T-cell (primary cell): ENCODE results near the gene STYXL1. TPM values are rescaled to one million over a fixed set of nuclear protein-coding genes. Genes with fewer than 3 reads are reported as not detected.

Experiments
- ATAC-seq, 4 experiments: fragments of 200-7000 bp in 3 of 4; fragments of 150-1000 bp in 1 of 4; cut with Tn5 transposase; replicated peaks in 1 of 4; 1 replicate in 3 of 4; 2 replicates in 1 of 4; pipeline ENCODE4 v1.10.0; 2021; ENCODE audit warnings: moderate library complexity in 3 of 4, mild to moderate bottlenecking in 2 of 4, moderate number of reproducible peaks in 1 of 4
- CTCF ChIA-PET, 2 donors: fragments of 300-600 bp; sonication (Branson Sonifier 250); formaldehyde crosslinking; loops; one replicate each; lab custom pipeline; 2022; ENCODE audit warnings: antibody characterized with exemption in 2 of 2; lab: Charles Lee
- POLR2A ChIA-PET, 2 donors: fragments of 300-600 bp; sonication (Branson Sonifier 250); formaldehyde crosslinking; loops; one replicate each; lab custom pipeline; 2022; ENCODE audit warnings: antibody characterized with exemption in 2 of 2; lab: Charles Lee
- DNase-seq, 35 experiments: peaks; one replicate each; pipeline versions ENCODE4 v3.0.0 to v3.0.0-alpha.2; 2013 to 2023
- H3K27ac ChIP-seq: one replicate; pipeline ENCODE4 v1.5.1; 2013; ENCODE audit warnings: low read length
- H3K27me3 ChIP-seq, 2 experiments: replicated peaks in 1 of 2; 1 replicate in 1 of 2; 2 replicates in 1 of 2; pipeline versions ENCODE4 v1.6.1 to v1.7.0; 2013; ENCODE audit warnings: low read length in 1 of 2, mixed read lengths in 1 of 2; ENCODE audit not compliant: control insufficient read depth in 2 of 2, insufficient read depth in 2 of 2; ENCODE audit errors: extremely low read depth in 1 of 2
- H3K36me3 ChIP-seq, 2 donors: 1 replicate in 1 of 2; 2 replicates in 1 of 2; pipeline versions ENCODE4 v1.6.1 to v1.7.0; 2013; ENCODE audit warnings: low read length in 1 of 2; ENCODE audit not compliant: control insufficient read depth in 2 of 2, insufficient read depth in 1 of 2; ENCODE audit errors: extremely low read depth in 1 of 2
- H3K4me1 ChIP-seq, 2 experiments: 1 replicate in 1 of 2; 2 replicates in 1 of 2; pipeline versions ENCODE4 v1.6.1 to v1.7.0; 2013; ENCODE audit warnings: low read length in 2 of 2, mixed read lengths in 1 of 2; ENCODE audit not compliant: insufficient read depth in 2 of 2, control insufficient read depth in 1 of 2; ENCODE audit errors: extremely low read depth in 1 of 2
- H3K4me3 ChIP-seq, 2 donors: 1 replicate in 1 of 2; 2 replicates in 1 of 2; pipeline versions ENCODE4 v1.5.1 to v1.7.0; 2013; ENCODE audit warnings: mild to moderate bottlenecking in 2 of 2, low read length in 1 of 2, moderate library complexity in 1 of 2; ENCODE audit not compliant: control insufficient read depth in 1 of 2; ENCODE audit errors: extremely low read depth in 1 of 2
- H3K9me3 ChIP-seq: 2 replicates; pipeline ENCODE4 v1.7.0; 2013
- H3K27ac Mint-ChIP-seq, 2 donors: one replicate each; pipeline ENCODE4 v1.8.0; 2020 to 2021; ENCODE audit warnings: mild to moderate bottlenecking in 2 of 2, mixed read lengths in 2 of 2
- H3K27me3 Mint-ChIP-seq, 2 donors: one replicate each; pipeline ENCODE4 v1.8.0; 2021 to 2022; ENCODE audit warnings: mixed read lengths in 2 of 2
- H3K36me3 Mint-ChIP-seq: one replicate; pipeline ENCODE4 v1.8.0; 2021; ENCODE audit warnings: mixed read lengths
- H3K4me1 Mint-ChIP-seq, 3 donors: one replicate each; pipeline ENCODE4 v1.8.0; 2020 to 2022; ENCODE audit warnings: mixed read lengths in 3 of 3, mild to moderate bottlenecking in 1 of 3
- H3K4me3 Mint-ChIP-seq, 3 donors: one replicate each; pipeline ENCODE4 v1.8.0; 2020 to 2022; ENCODE audit warnings: mild to moderate bottlenecking in 3 of 3, mixed read lengths in 3 of 3, moderate library complexity in 3 of 3
- H3K9me3 Mint-ChIP-seq, 3 donors: one replicate each; pipeline ENCODE4 v1.8.0; 2020 to 2022; ENCODE audit warnings: mixed read lengths in 3 of 3
- WGBS: methylation state at CpG from one replicate; pipeline ENCODE4 v1.1.5; 2013; ENCODE audit warnings: missing lambda C conversion rate; ENCODE audit not compliant: insufficient coverage; 5-methylcytosine and 5-hydroxymethylcytosine counted together
- total RNA-seq, 35 experiments: library from RNA in 6 of 35; stranded (reverse) in 6 of 35; fragments of 120-200 nt in 1 of 35; gene quantifications; one replicate each; pipeline versions ENCODE4 v1.2.1 to v1.2.4 and lab custom pipeline; 2013 to 2026

The STYXL1 gene
- total RNA-seq, 5 donors from 2014 or later (not counting 1 experiment from before 2014, with no cell fraction given): 12.9 to 21.9 (median 18.9) TPM

DNA sequence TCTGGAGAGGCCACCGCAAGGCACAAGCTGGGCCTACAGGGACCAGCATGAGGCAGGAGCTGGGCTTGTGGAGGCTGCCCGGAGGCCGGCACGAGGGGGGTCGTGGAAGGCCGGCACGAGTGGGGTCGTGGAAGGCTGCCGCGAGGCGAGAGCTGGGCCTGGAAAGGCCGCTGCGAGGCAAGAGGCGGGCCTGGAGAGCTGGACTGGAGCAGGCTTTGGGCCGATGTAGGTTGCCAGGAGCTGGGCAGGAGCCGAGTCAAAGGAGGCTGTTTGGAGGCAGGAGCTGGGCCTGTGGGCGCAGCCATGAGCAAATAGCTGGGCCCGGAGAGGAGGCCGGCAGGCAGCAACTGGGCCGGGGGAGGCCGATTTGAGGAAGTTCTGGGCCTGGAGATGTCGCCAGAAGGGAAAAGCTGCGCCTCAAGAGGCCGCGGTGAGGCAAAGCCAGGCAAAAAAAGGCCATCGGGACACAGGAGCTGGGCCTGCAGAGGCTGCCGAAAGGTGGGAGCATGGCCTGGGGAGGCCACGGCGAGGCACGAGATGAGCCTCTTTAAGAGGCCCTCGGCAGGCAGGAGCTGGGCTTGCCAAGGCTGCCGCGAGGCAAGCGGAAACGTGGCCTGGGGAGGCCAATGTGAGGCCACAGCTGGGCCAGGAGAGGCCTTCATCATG is 26.6 kb upstream of the STYXL1 start:
- no peaks in the 10 kb centered on the region for H3K27me3 Mint-ChIP-seq
- H3K27ac Mint-ChIP-seq: no peak overlapping the region
- DNase-seq (no peak), ATAC-seq (no peak)
- ChIA-PET POLR2A (no interaction called here), CTCF (no interaction called here)
- Histone ChIP-seq H3K27ac (no peak overlapping the region), H3K4me3 (no peak overlapping the region), H3K9me3 (no peaks in the 10 kb centered on the region), H3K36me3 (no peaks in the 10 kb centered on the region), H3K27me3 (peaks cover 0 to 4% of the 10 kb centered on the region in 2 experiments), H3K4me1 (no peaks in the 10 kb centered on the region)
- WGBS: 97% methylated on average over 35 of the region's 35 CpGs
- H3K4me3 Mint-ChIP-seq: no peak overlapping the region
- peaks cover 0 to 5% (median 3%) of the 10 kb centered on the region in 3 donors for H3K9me3 Mint-ChIP-seq
- H3K36me3 Mint-ChIP-seq: no peaks in the 10 kb centered on the region
- H3K4me1 Mint-ChIP-seq: peaks cover 7 to 12% (median 11%) of the 10 kb centered on the region in 3 donors

DNA sequence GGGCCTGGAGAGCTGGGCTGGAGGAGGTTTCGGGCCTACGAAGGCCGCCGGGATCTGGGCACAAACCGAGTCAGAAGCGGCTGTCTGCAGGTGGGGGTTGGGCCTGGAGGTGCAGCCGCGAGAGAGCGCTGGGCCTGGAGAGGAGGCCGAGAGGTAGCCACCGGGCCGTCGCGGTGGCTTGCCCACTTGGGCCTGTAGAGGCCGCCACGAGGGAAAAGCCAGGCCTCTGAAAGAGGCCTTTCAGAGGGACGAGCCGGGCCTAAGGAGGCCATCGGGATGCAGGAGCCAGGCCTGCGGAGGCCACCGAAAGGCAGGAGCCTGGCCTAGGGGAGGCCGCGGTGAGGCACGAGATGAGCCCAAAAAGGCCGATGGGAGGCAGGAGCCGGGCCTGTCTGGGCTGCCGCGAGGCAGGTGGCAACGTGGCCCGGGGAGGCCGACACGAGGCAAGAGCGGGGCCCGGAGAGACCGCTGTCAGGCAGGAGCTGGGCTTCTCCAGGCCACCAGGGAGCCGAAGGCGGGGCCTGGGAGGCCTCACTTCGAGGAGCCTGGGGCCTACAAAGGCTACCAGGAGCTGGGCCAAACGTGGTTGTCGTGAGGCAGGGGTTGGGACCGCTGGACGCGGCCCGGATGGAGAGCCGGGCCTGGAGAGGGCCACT is 25.7 kb upstream of the STYXL1 start:
- H3K9me3 ChIP-seq: no peaks in the 10 kb centered on the region
- H3K27me3 ChIP-seq: peaks cover 0 to 4% of the 10 kb centered on the region in 2 experiments
- CTCF ChIA-PET: no interaction called here
- DNase-seq (no peak), ATAC-seq (no peak)
- no peak overlapping the region for H3K4me3 ChIP-seq
- no peak overlapping the region for H3K4me3 Mint-ChIP-seq
- no peaks in the 10 kb centered on the region for H3K4me1 ChIP-seq
- WGBS: 96% methylated on average over 38 of the region's 45 CpGs
- H3K4me1 Mint-ChIP-seq: peaks cover 7 to 12% (median 11%) of the 10 kb centered on the region in 3 donors
- H3K27ac Mint-ChIP-seq: no peak overlapping the region
- no peaks in the 10 kb centered on the region for H3K36me3 Mint-ChIP-seq
- H3K9me3 Mint-ChIP-seq: peaks cover 0 to 5% (median 3%) of the 10 kb centered on the region in 3 donors
- H3K27me3 Mint-ChIP-seq: no peaks in the 10 kb centered on the region
- POLR2A ChIA-PET: no interaction called here
- no peak overlapping the region for H3K27ac ChIP-seq
- H3K36me3 ChIP-seq: no peaks in the 10 kb centered on the region

DNA sequence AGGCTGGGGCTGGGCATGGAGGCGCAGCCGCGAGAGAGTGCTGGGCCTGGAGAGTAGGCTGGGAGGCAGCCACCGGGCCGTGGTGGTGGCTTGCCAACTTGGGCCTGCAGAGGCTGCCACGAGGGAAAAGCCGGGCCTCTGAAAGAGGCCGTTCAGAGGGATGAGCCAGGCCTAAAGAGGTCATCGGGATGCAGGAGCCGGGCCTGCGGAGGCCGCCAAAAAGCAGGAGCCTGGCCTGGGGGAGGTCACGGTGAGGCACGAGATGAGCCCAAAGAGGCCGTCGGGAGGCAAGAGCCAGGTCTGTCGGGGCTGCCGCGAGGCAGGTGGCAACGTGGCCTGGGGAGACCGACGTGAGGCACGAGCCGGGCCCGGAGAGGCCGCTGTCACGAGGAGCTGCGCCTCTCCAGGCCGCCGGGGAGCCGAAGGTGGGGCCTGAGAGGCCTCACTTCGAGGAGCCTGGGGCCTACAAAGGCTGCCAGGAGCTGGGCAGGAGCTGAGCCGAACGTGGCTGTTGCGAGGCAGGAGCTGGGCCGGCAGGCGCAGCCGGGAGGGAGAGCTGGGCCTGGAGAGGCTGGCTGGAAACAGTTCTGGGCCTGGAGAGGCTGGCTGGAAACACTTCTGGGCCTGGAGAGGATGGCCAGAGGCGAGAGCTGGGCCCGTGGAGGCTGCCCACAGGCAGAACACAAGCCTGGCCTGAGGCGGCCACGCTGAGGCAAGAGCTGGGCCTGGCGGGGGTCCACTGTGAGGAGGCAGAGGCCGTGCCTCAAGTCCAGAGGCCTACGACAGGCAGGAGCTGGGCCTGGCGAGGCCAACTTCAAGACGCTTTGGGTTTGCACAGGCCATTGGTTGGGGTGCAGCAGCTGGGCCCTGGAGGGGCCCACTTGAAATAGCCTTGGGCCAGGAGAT is 24.7 kb upstream of the STYXL1 start:
- no peak for ATAC-seq
- H3K4me3 Mint-ChIP-seq: no peak overlapping the region
- Histone ChIP-seq H3K27ac (no peak overlapping the region), H3K4me3 (no peak overlapping the region), H3K27me3 (peaks cover 0 to 4% of the 10 kb centered on the region in 2 experiments), H3K4me1 (no peaks in the 10 kb centered on the region), H3K9me3 (no peaks in the 10 kb centered on the region), H3K36me3 (no peaks in the 10 kb centered on the region)
- CTCF ChIA-PET: no interaction called here
- H3K27me3 Mint-ChIP-seq: no peaks in the 10 kb centered on the region
- H3K36me3 Mint-ChIP-seq: no peaks in the 10 kb centered on the region
- DNase-seq: no peak
- POLR2A ChIA-PET: interaction anchor here in 1 of 2 donors (0.6 kb wide), 1 partner anchor 25 kb away, joined by 3 read pairs; no protein-coding TSS in a partner anchor
- WGBS: 95% methylated on average over 47 of the region's 47 CpGs
- H3K9me3 Mint-ChIP-seq: peaks cover 0 to 5% (median 3%) of the 10 kb centered on the region in 3 donors
- H3K27ac Mint-ChIP-seq: no peak overlapping the region
- H3K4me1 Mint-ChIP-seq: peaks cover 3 to 7% (median 7%) of the 10 kb centered on the region in 3 donors

DNA sequence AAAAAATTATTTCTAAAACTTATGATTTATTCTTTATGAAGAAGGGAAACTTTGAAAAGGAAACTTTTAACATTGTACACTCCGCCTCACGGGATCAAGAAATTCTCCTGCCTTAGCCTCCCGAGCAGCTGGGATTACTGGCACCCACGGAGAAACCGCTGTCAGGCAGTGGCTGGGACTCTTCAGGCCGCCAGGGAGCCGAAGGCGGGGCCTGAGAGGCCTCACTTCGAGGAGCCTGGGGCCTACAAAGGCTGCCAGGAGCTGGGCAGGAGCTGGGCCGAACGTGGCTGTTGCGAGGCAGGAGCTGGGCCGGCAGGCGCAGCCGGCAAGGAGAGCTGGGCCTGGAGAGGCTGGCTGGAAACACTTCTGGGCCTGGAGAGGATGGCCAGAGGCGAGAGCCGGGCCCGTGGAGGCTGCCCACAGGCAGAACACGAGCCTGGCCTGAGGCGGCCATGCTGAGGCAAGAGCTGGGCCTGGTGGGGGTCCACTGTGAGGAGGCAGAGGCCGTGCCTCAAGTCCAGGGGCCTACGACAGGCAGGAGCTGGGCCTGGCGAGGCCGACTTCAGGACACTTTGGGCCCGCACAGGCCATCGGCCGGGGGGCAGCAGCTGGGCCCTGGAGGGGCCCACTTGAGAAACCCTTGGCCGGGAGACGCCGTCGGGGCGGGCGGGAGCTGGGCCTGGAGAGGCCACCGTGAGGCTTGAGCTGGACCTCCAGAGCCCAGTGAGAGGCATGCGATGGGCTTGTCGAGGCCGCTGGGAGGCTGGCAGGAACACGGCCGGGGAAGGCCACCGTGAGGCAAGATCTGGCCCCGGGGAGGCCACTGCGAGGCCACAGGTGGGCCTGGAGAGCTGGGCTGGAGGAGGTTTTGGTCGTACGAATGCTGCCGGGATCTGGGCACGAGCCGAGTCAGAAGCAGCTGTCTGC is 23.8 kb upstream of the STYXL1 start:
- CTCF ChIA-PET: interaction anchor here in 1 of 2 donors (0.6 kb wide), 1 partner anchor 252 kb away, joined by 4 read pairs; no protein-coding TSS in a partner anchor
- H3K4me3 Mint-ChIP-seq: no peak overlapping the region
- POLR2A ChIA-PET: no interaction called here
- peaks cover 4% of the 10 kb centered on the region for H3K36me3 Mint-ChIP-seq
- H3K27me3 Mint-ChIP-seq: no peaks in the 10 kb centered on the region
- H3K4me1 ChIP-seq: no peaks in the 10 kb centered on the region
- H3K4me3 ChIP-seq: no peak overlapping the region
- no peak overlapping the region for H3K27ac ChIP-seq
- DNase-seq (no peak), ATAC-seq (no peak)
- no peaks in the 10 kb centered on the region for H3K4me1 Mint-ChIP-seq
- no peak overlapping the region for H3K27ac Mint-ChIP-seq
- H3K9me3 Mint-ChIP-seq: peaks cover 0 to 5% (median 3%) of the 10 kb centered on the region in 3 donors
- no peaks in the 10 kb centered on the region for H3K9me3 ChIP-seq
- 96% methylated on average over 41 of the region's 47 CpGs for WGBS
- H3K27me3 ChIP-seq: peaks cover 0 to 4% of the 10 kb centered on the region in 2 experiments
- peaks cover 5 to 7% of the 10 kb centered on the region in 2 donors for H3K36me3 ChIP-seq

DNA sequence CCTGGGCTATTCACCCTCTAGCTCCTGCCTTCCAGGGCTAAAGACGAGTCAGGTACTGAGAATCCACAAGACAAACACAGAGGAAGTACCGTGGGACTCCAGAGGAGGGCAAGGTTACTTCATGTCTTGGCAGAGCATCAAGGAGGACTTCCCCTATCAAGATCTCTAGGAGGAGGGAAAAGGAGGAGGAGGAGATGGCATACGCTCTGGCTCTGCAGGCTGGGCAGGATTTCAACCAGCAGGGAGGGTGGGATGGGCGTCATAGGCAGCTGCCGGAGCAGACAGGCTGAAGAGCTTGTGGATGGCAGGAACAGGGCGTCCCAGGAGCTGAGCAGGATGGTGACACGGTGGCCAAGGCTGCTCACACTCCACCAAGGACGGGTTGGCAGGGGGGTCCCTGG is 21.4 kb upstream of the STYXL1 start:
- H3K36me3 Mint-ChIP-seq: peaks cover 27% of the 10 kb centered on the region
- Histone ChIP-seq H3K4me1 (no peaks in the 10 kb centered on the region), H3K36me3 (peaks cover 21 to 30% of the 10 kb centered on the region in 2 donors), H3K27ac (no peak overlapping the region), H3K27me3 (no peaks in the 10 kb centered on the region), H3K4me3 (no peak overlapping the region), H3K9me3 (no peaks in the 10 kb centered on the region)
- DNase-seq (peak in 2 of 35 experiments; percentile 2 to 19), ATAC-seq (peak in 1 of 4 experiments; percentile 47)
- H3K27ac Mint-ChIP-seq: no peak overlapping the region
- no peaks in the 10 kb centered on the region for H3K9me3 Mint-ChIP-seq
- POLR2A ChIA-PET: no interaction called here
- 84% methylated on average over 5 of the region's 8 CpGs for WGBS
- CTCF ChIA-PET: interaction anchor here in 1 of 2 donors (0.5 to 0.7 kb wide), 4 partner anchors 60 to 1170 kb away, joined by 3 to 12 read pairs (median 8); no protein-coding TSS in a partner anchor
- no peaks in the 10 kb centered on the region for H3K27me3 Mint-ChIP-seq
- no peaks in the 10 kb centered on the region for H3K4me1 Mint-ChIP-seq
- H3K4me3 Mint-ChIP-seq: no peak overlapping the region
